ENCODE results near the gene TMTC2. TPM values are rescaled to one million over a fixed set of nuclear protein-coding genes. Genes with fewer than 3 reads are reported as not detected.

The TMTC2 gene
- total RNA-seq, 1 donor from 2014 or later, result 37.3 TPM

- no peak for DNase-seq (ENCODE audit: low spot score)
Observed at GRCh38 chr12:83132360-83132759, 445.7 kb downstream of the TMTC2 start.

GRCh38 chr12:83136411-83136810 is 449.7 kb downstream of the TMTC2 start:
- no peak for DNase-seq (ENCODE audit: low spot score)

GRCh38 chr12:83140135-83140534 is 453.4 kb downstream of the TMTC2 start:
- DNase-seq (ENCODE audit: low spot score), result no peak

GRCh38 chr12:83141460-83141994 is 454.8 kb downstream of the TMTC2 start:
- no peak for DNase-seq (ENCODE audit: low spot score)

GRCh38 chr12:83142914-83143313 is 456.2 kb downstream of the TMTC2 start:
- no peak for DNase-seq (ENCODE audit: low spot score)

- DNase-seq (ENCODE audit: low spot score), result no peak
Observed at GRCh38 chr12:83143950-83144349, 457.2 kb downstream of the TMTC2 start.

- DNase-seq (ENCODE audit: low spot score), result no peak
Observed at GRCh38 chr12:83145325-83145840, 458.7 kb downstream of the TMTC2 start.

GRCh38 chr12:83147341-83147740 is 460.6 kb downstream of the TMTC2 start:
- no peak for DNase-seq (ENCODE audit: low spot score)

- no peak for DNase-seq (ENCODE audit: low spot score)
Observed at GRCh38 chr12:83149987-83150386, 463.3 kb downstream of the TMTC2 start.

GRCh38 chr12:83150465-83151189 is 463.9 kb downstream of the TMTC2 start:
- DNase-seq (ENCODE audit: low spot score), result no peak

GRCh38 chr12:83153177-83153576 is 466.5 kb downstream of the TMTC2 start:
- DNase-seq (ENCODE audit: low spot score), result no peak

- no peak for DNase-seq (ENCODE audit: low spot score)
Observed at GRCh38 chr12:83156815-83157214, 470.1 kb downstream of the TMTC2 start.

- no peak for DNase-seq (ENCODE audit: low spot score)
Observed at GRCh38 chr12:83157604-83158003, 470.9 kb downstream of the TMTC2 start.

GRCh38 chr12:83158613-83159207 is 472.0 kb downstream of the TMTC2 start:
- DNase-seq (ENCODE audit: low spot score), result no peak

GRCh38 chr12:83161456-83161855 is 474.8 kb downstream of the TMTC2 start:
- DNase-seq (ENCODE audit: low spot score), result no peak

GRCh38 chr12:83168751-83169150 is 482.0 kb downstream of the TMTC2 start:
- DNase-seq (ENCODE audit: low spot score), result no peak

GRCh38 chr12:83172441-83172840 is 485.7 kb downstream of the TMTC2 start:
- DNase-seq (ENCODE audit: low spot score), result no peak

- DNase-seq (ENCODE audit: low spot score), result no peak
Observed at GRCh38 chr12:83172866-83173649, 486.4 kb downstream of the TMTC2 start.

- no peak for DNase-seq (ENCODE audit: low spot score)
Observed at GRCh38 chr12:83179999-83180398, 493.3 kb downstream of the TMTC2 start.

- no peak for DNase-seq (ENCODE audit: low spot score)
Observed at GRCh38 chr12:83181074-83181473, 494.4 kb downstream of the TMTC2 start.

- DNase-seq (ENCODE audit: low spot score), result no peak
Observed at GRCh38 chr12:83183132-83183531, 496.4 kb downstream of the TMTC2 start.
